HG02885 (cell line): ENCODE results near the gene PLAU.
A peak's percentile ranks its signal among the peaks of the same experiment; 100 is the strongest.
"Not testable (repeated sequence)": the region's sequence is repeated elsewhere in the genome, so short reads cannot be mapped to it uniquely, and the experiment has no call there.

ENCODE experiments used
- ATAC-seq: cut with Tn5 transposase; IDR thresholded peaks from one replicate; pipeline ENCODE4 v1.9.1; 2021; ENCODE audit warnings: mild to moderate bottlenecking; ENCODE audit not compliant: unreplicated experiment, poor library complexity

PLAU gene

DNA sequence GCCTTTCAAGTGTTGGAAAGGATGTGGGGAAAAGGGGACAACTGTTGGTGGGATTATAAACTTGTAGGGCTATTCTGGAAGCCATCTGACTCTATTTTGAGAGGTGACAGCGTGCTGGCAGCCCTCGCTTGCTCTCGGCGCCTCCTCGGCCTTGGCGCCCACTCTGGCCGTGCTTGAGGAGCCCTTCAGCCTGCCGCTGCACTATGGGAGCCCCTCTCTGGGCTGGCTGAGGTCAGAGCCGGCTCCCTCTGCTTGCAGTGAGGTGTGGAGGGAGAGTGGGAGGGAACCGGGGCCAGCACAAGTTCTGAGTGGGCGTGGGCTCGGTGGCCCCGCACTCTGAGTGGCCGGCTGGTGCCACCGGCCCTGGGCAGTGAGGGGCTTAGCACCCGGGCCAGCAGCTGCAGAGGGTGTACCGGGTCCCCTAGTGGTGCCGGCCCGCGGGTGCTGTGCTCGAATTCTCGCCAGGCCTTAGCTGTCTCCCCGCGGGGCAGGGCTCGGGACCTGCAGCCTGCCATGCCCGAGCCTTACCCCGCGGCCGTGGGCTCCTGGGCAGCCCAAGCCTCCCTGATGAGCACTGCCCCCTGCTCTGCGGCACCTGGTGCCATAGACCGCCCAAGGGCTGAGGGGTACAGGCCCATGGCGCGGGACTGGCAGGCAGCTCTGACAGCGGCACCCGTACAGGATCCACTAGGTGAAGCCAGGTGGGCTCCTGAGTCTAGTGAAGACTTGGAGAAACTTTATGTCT lies 33.6 kb downstream of the PLAU start:
- no peak for ATAC-seq

DNA sequence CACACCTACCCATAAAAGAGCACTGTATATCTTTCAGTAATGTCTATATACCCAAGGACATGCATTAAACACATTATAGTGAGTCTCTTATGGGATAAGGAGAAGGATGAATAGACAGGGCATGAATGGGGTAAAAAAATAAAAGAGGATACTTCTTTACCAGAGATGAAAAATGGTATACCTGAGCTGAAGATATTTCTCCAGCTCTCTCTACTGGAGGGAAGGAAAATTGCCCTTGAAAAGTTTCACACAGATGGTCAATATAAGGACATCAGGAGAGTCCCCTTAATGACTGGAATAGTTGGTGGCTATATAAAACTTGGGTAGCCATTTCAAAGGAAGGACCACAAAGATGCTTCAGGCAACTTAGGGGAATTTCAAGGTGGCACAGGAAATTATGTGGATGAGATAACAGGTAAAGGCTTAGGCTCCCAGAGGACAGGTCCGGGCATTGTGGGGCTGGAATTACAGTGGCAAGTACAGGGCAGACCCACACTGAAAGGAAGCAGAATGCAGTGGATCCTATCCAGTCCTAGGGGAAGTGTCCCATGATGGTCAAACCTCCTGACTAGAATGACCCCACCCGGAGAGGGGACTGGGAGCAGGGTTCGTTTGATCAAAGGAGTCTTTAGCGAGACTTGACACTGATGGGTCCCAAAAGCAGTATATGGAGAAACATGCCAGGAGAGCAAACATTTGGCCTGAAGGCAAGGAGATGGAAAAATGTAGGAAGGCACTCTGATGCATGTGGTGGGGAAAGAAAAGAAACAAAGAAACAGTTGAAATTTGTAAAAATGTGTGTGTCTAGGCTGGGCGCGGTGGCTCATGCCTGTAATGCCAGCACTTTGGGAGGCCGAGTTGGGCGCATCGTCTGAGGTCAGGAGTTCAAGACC lies 35.6 kb downstream of the PLAU start:
- ATAC-seq = no peak

- ATAC-seq = no peak
Observed at GRCh38 chr10:73948947-73949633, 38.2 kb downstream of the PLAU start.

- ATAC-seq = no peak
Observed at GRCh38 chr10:73950155-73950948, 39.4 kb downstream of the PLAU start.

GRCh38 chr10:73953665-73954064 lies 42.7 kb downstream of the PLAU start:
- no peak for ATAC-seq

DNA sequence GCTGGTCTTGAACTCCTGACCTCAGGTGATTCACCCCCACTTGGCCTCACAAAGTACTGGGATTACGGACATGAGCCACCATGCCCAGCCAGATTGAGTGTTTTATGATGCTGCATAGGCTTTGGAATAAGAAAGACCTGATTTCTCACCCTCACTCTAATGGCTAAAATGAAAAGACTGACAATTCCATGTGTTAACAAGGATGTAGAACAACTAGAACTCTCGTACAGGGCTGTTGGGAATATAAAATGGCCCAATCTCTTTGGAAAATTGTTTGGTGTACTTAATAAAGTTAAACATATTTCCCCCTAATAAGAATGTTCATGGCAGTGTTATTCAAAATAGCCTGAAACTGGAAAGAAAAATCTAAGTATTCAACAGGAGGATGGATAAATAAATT lies 43.8 kb downstream of the PLAU start:
- no peak for ATAC-seq

GRCh38 chr10:73955719-73956118 lies 44.8 kb downstream of the PLAU start:
- ATAC-seq = no peak

DNA sequence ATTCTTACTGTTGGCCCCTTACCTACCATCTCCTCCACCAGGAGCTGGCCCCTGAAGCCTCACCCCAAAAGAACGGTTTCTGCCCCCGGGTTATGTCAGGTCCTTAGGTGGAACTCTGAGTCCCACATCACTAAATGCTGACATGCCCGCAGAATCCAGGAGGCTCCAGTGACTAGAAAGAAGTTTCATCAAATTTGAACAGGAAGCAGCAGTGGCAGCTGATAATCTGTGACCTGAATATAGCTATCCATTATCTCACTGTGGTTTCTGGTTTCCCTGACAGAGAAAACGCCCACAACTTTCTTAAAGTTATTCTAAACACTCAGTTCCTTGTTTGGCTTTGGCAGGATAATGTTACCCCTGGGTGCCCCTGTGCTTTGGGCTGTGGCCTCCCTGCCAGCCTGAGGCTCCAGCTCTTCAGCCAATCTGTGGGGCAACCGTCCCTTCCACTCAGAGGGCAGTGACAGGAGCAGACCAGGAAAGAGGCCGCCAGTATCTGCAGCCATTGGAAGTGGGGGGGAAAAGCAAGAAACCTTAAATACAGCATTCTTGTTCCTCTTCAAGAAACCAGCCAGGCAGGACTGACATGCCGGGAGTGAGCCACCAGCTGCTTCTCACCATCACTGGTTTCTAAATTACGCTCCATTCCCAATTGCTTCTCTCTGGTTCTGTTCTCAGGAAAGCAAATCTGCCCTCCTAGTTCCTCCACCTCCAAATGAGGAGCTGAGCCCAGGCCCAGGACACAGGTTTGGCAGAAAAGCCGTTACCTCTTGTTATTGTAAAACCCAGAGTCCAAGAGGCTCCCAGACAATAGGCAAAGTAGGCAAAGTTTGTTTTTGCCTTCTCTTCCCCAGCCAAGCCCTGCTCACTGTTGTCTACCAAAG lies 45.8 kb downstream of the PLAU start:
- peak; percentile 58 for ATAC-seq

DNA sequence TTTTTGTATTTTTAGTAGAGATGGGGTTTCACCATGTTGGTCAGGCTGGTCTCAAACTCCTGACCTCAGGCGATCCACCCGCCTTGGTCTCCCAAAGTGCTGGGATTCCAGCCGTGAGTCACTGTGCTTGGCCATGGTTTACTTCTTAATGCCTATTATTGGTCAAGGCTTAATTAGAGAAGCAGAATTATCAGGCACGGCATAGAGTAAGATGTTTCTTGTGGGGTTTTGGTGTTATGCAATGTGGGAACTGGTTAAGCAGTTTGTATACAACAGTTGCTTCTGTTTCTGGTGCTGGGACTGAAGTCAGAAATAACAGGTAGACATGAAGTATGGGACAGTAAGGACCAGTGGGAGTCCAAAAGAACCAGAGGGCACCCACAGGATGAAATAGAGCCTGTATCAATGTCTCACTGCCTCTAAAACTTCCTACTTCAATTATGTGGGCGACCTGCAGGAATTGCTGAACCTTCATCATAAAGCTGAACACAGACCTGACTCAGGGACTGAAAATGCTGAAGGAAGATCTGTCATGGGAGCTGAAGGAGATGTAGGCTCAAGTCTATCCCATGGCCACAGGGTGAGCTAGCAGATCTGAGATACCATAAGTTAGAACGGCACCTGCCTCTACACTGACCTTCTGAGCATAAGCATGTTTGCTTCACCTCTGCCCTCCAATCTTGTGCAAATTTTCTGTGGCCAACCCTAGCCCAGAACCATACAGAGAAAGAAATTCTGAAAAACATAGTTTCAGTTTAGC lies 48.7 kb downstream of the PLAU start:
- ATAC-seq = no peak

GRCh38 chr10:73962386-73962785 lies 51.5 kb downstream of the PLAU start:
- no peak for ATAC-seq

- ATAC-seq = not testable (repeated sequence)
Observed at GRCh38 chr10:73963533-73963932, 52.6 kb downstream of the PLAU start.

DNA sequence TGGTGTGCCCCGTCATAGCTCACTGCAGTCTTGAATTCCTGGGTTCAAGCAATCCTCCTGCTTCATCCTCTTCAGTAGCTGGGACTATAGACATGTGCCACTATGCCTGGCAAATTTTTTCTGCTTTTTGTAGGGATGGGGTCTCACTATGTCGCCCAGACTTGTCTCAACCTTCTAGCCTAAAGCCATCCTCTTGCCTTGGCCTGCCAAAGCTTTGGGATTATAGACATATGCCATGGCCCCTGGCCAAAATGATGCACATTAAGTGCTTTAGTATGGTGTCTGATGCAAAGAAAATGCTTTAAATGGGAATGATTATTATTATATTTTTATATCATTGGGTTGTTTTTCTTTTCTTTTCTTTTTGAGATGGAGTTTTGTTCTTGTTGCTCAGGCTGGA lies 53.8 kb downstream of the PLAU start:
- no peak for ATAC-seq

GRCh38 chr10:73965267-73965889 lies 54.4 kb downstream of the PLAU start:
- ATAC-seq = not testable (repeated sequence)

DNA sequence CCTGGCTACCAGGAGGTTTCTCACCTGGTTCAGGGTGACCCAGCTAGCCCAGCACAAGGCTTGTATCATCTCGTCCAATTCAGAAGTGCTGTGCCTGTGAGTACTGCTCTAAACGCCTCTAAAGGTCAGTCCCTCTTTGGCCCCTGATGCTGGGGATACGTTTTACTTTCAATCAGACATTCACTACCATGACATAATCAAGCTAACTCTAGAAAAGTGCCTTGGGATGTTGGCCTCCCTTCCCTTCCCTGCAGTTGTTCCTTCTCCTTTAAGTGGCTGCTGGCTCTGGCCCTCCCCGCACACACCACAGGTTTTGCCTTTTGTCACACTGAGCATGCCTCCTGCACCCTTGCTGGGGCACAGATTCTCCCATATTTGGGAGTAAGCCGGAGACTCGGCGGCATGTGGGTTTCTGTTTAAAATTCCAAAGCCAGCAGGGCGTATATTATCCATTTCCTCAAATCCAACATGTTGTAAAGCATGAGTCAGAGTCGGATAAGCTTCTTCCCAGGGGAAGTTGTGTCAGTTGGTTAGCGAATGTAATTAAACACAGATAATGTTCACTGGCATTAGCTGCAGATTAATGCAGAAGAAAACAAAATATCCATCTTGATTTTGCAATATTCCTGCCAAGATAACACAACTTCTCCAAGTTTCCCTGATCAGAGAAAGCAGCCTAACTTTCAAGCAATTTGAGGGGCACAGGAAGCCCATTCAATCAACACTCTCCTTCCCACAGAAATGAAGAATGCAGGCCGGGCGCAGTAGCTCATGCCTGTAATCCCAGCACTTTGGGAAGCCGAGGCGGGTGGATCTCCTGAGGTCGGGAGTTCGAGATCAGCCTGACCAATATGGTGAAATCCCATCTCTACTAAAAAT lies 55.2 kb downstream of the PLAU start:
- ATAC-seq = no peak

- ATAC-seq = no peak
Observed at GRCh38 chr10:73967022-73967429, 56.1 kb downstream of the PLAU start.
